ENCODE measurements around the gene C16orf86. TPM values are rescaled to one million over a fixed set of nuclear protein-coding genes. Genes with fewer than 3 reads are reported as not detected.

The C16orf86 gene
- total and polyA plus RNA-seq, 2 of the 8 experiments (the other 6 are each of a cell fraction or from before 2014, with no cell fraction given) = 1.4 to 2.3 TPM

DNA sequence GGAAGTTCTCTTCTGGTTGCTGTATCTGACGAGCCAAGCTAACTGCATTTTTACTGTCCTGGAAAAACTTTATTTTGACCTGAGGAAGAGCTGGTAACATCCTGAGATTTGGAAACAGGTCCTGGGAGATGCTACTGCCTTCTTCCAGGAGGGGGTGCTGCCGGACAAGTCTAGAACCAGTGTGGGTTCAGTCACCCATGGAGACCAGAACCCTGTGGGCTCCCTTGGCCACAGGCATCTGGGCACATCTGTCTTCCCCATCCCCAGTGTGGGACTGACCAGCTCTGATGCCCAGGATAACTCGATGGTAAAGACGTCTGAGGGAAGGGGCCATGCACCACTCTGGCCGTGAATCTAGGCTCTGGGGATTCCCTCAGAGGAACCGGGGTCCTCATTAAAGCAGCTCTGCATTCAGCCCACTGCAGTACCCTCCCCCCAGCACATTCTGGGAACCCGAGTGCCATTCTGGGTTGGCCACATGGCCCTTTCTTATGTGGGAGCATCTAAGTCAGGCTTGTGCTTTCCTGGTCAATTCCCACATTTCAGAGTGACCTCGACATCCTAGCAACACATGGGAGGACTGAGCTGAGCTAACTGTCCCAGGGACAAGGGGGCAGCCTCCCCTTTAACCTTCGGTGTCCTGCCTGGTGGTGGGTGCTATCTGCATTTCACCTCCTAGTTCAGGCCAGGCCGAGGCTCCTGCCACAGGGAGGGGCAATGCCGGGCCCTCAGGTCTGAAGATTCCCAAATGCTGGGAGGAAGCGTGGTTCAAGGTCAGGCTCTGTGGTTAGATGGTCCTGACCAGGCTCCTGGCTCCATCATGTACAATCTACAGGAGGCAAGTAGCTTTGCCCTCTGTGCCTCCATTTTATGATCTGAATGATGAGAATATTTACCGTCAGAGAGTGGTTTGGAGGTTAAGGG is 6.4 kb downstream of the C16orf86 start:
- Histone ChIP-seq H3K79me2 (ENCODE audit: control insufficient read depth in 1 of 2, insufficient read depth in 2 of 2, low read length in 2 of 2) (no peaks in the 10 kb centered on the region), H3K23ac (ENCODE audit: insufficient read length) (no peak overlapping the region), H3K18ac (ENCODE audit: extremely low read depth, low read length) (no peak overlapping the region), H4K20me1 (replicated peaks in 1 of 2; ENCODE audit: control insufficient read depth in 1 of 2, insufficient read depth in 2 of 2, low read length in 2 of 2) (peaks cover 3 to 12% of the 10 kb centered on the region in 2 experiments), H3K4ac (replicated peaks; ENCODE audit: insufficient read length, low read depth, low read length) (no peak overlapping the region), H3K56ac (replicated peaks; ENCODE audit: insufficient read length, low read depth, low read length) (no peak overlapping the region), H3K23me2 (ENCODE audit: low read depth, low read length) (no peaks in the 10 kb centered on the region), H3K79me1 (ENCODE audit: low read depth, low read length) (no peaks in the 10 kb centered on the region; the same call in 1 of the 2 replicates), H2BK15ac (ENCODE audit: low read length) (no peak overlapping the region), H2AK5ac (ENCODE audit: low read depth, low read length) (0 out of 2 replicates have a peak overlapping the region, but pooled peaks have one; percentile 3), H3K36me3 (ENCODE audit: control insufficient read depth in 2 of 4, insufficient read depth in 4 of 4, low read length in 3 of 4) (0 out of 8 replicates have a peak, but pooled peaks cover 0 to 3% (median 0%) of the 10 kb centered on the region in 4 experiments), H3K4me2 (ENCODE audit: insufficient read depth in 1 of 2, low read depth in 2 of 2, low read length in 2 of 2) (no peak overlapping the region), H4K8ac (ENCODE audit: extremely low read depth, insufficient read depth, low read length) (no peak overlapping the region), H3K4me1 (replicated peaks in 1 of 4; ENCODE audit: control insufficient read depth in 3 of 4, insufficient read depth in 4 of 4, low read length in 3 of 4) (peaks cover 0 to 5% (median 2%) of the 10 kb centered on the region in 4 experiments; a peak in 3 of 7 replicates), H3K27ac (ENCODE audit: low read depth, low read length) (no peak overlapping the region), H2BK12ac (ENCODE audit: low read depth, low read length) (no peak overlapping the region), H2BK120ac (replicated peaks; ENCODE audit: low read depth, low read length) (no peak overlapping the region), H3K27me3 (replicated peaks in 1 of 4; ENCODE audit: control insufficient read depth in 3 of 4, extremely low read depth in 1 of 4, insufficient read depth in 3 of 4, low read length in 3 of 4) (no peaks in the 10 kb centered on the region; a peak in 1 of 7 replicates), H3K9ac (replicated peaks in 1 of 4; ENCODE audit: extremely low read depth in 1 of 4, low read depth in 3 of 4, low read length in 3 of 4) (no peak overlapping the region), H3K14ac (ENCODE audit: insufficient read length) (no peak overlapping the region), H4K91ac (replicated peaks; ENCODE audit: insufficient read length, low read length) (peak overlapping the region; percentile 20), H2BK5ac (ENCODE audit: low read depth, low read length) (0 out of 2 replicates have a peak overlapping the region, but pooled peaks have one; percentile 28), H4K5ac (ENCODE audit: insufficient read length, low read depth, low read length) (no peak overlapping the region), H2BK20ac (ENCODE audit: low read length) (no peak overlapping the region), H2AFZ (ENCODE audit: low read length) (no peak overlapping the region), H3K4me3 (ENCODE audit: extremely low read depth in 1 of 4, insufficient read depth in 2 of 4, low read depth in 3 of 4, low read length in 4 of 4) (no peak overlapping the region), H3K9me3 (ENCODE audit: insufficient read depth in 2 of 2, low read depth in 1 of 2, low read length in 1 of 2) (no peaks in the 10 kb centered on the region)
- WGBS, 2 experiments (ENCODE audit: extremely low coverage in 1 of 2, insufficient coverage in 1 of 2, insufficient read length in 1 of 2, insufficient replicate concordance in 2 of 2, low coverage in 1 of 2, low lambda C conversion rate in 2 of 2, missing lambda C conversion rate in 1 of 2) = 73% methylated on average over 13 of the region's 13 CpGs; no CpG with 5 or more reads in 1 of the 2 experiments
- peak in 1 of 2 experiments; percentile 87 for DNase-seq (ENCODE audit: low read depth in 1 of 2, low spot score in 2 of 2)
- POLR2A ChIA-PET (ENCODE audit: partially characterized antibody) = interaction anchor here (0.8 to 1.8 kb wide), 5 partner anchors 15 to 267 kb away, joined by 3 to 7 read pairs (median 3); partner anchors contain the start of gene GFOD2
- FAIRE-seq = peak; percentile 92
- CTCF ChIA-PET (ENCODE audit: partially characterized antibody) = interaction anchor here (0.6 to 5.5 kb wide), 75 partner anchors 9 to 963 kb away, joined by 3 to 46 read pairs (median 5); partner anchors contain the start of genes ACD, CARMIL2, EDC4 and GFOD2
- TF ChIP-seq, protein P1, sequence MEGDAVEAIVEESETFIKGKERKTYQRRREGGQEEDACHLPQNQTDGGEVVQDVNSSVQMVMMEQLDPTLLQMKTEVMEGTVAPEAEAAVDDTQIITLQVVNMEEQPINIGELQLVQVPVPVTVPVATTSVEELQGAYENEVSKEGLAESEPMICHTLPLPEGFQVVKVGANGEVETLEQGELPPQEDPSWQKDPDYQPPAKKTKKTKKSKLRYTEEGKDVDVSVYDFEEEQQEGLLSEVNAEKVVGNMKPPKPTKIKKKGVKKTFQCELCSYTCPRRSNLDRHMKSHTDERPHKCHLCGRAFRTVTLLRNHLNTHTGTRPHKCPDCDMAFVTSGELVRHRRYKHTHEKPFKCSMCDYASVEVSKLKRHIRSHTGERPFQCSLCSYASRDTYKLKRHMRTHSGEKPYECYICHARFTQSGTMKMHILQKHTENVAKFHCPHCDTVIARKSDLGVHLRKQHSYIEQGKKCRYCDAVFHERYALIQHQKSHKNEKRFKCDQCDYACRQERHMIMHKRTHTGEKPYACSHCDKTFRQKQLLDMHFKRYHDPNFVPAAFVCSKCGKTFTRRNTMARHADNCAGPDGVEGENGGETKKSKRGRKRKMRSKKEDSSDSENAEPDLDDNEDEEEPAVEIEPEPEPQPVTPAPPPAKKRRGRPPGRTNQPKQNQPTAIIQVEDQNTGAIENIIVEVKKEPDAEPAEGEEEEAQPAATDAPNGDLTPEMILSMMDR (IDR thresholded peaks at IDR 0.05; ENCODE audit: control extremely low read depth in 1 of 3, insufficient read depth in 1 of 3, low read depth in 1 of 3, low read length in 3 of 3) = peak; percentile 76 to 90 (median 89)
- TF ChIP-seq YY1 (IDR thresholded peaks at IDR 0.05; ENCODE audit: low read depth, low read length) (peak; percentile 24; the same call in 1 of the 2 replicates), RAD21 (IDR thresholded peaks at IDR 0.05 in 1 of 2, conservative IDR thresholded peaks at IDR 0.05 in 1 of 2; ENCODE audit: low read depth in 2 of 2, low read length in 2 of 2) (peak; percentile 92 to 94), KDM1A (IDR thresholded peaks at IDR 0.05; ENCODE audit: borderline replicate concordance, low read length) (0 out of 2 replicates have a peak, but pooled peaks have one; percentile 20), TAF1 (IDR thresholded peaks at IDR 0.05; ENCODE audit: low read depth, low read length) (no peak), SIN3A (conservative IDR thresholded peaks at IDR 0.05 in 1 of 2, IDR thresholded peaks at IDR 0.05 in 1 of 2; ENCODE audit: low read depth in 1 of 2, low read length in 2 of 2) (no peak)

All from H1 (cell line).